Sigmoid colon (tissue), 7 donors: Measurements from ENCODE around the gene CRKL. TPM values are rescaled to one million over a fixed set of nuclear protein-coding genes. Genes with fewer than 3 reads are reported as not detected.

ENCODE experiments used
- DNase-seq: peaks from one replicate; pipeline ENCODE4 v3.0.0-alpha.2; 2019
- H3K27ac ChIP-seq, 4 donors: fragments of 200-600 bp; sonication (generic); one replicate each; pipeline ENCODE4 v1.5.1; 2016 to 2019; ENCODE audit warnings: mild to moderate bottlenecking in 1 of 4
- H3K27me3 ChIP-seq, 3 donors: fragments of 200-600 bp; sonication (generic); one replicate each; pipeline ENCODE4 v1.5.1; 2019; ENCODE audit warnings: mild to moderate bottlenecking in 1 of 3
- H3K36me3 ChIP-seq, 4 donors: fragments of 200-600 bp; sonication (generic); one replicate each; pipeline ENCODE4 v1.5.1; 2016 to 2019
- H3K4me1 ChIP-seq, 4 donors: fragments of 200-600 bp; sonication (generic); one replicate each; pipeline ENCODE4 v1.5.1; 2017 to 2019
- H3K4me3 ChIP-seq, 4 donors: fragments of 200-600 bp; sonication (generic); one replicate each; pipeline ENCODE4 v1.5.1; 2017 to 2019; ENCODE audit warnings: mild to moderate bottlenecking in 2 of 4, moderate library complexity in 1 of 4
- H3K9me3 ChIP-seq, 4 donors: fragments of 200-600 bp in 3 of 4; sonication (generic) in 3 of 4; one replicate each; pipeline versions ENCODE4 v1.5.1 to v1.6.1; 2013 to 2019
- CTCF ChIP-seq, 4 experiments: fragments of 450-650 bp in 3 of 4; fragments of 200-600 bp in 1 of 4; IDR thresholded peaks; one replicate each; pipeline ENCODE4 v1.5.1; 2016 to 2019; ENCODE audit warnings: antibody characterized with exemption in 4 of 4, mild to moderate bottlenecking in 3 of 4, moderate library complexity in 2 of 4
- EP300 ChIP-seq, 4 donors: sonication (generic); formaldehyde crosslinking; IDR thresholded peaks; one replicate each; pipeline ENCODE4 v1.6.1; 2017; ENCODE audit warnings: antibody characterized with exemption in 4 of 4
- POLR2A ChIP-seq, 2 donors: fragments of 450-650 bp; IDR thresholded peaks; one replicate each; pipeline ENCODE4 v1.6.1; 2016; ENCODE audit warnings: antibody characterized with exemption in 2 of 2, mild to moderate bottlenecking in 2 of 2, moderate library complexity in 2 of 2
- POLR2AphosphoS5 ChIP-seq, 4 donors: sonication (generic); formaldehyde crosslinking; IDR thresholded peaks; one replicate each; pipeline ENCODE4 v1.6.1; 2017; ENCODE audit warnings: antibody characterized with exemption in 4 of 4
- WGBS, 2 donors: extraction: QIAGEN DNeasy Blood & Tissue Kit; methylation state at CpG; one replicate each; pipeline ENCODE4 v1.1.7; 2013; 5-methylcytosine and 5-hydroxymethylcytosine counted together
- intact Hi-C: fragments of 100-400 bp; cut with DNase I; formaldehyde crosslinking; loops from one replicate; pipeline ENCODE4 v1.15.1; 2023
- polyA plus RNA-seq, 3 donors: library from polyadenylated mRNA; stranded (reverse); fragments of 200-250 nt; gene quantifications; one replicate each; pipeline ENCODE4 v1.2.3, GENCODE V29; 2013
- total RNA-seq, 4 donors: library from RNA; depleted of rRNA; stranded (reverse); fragments of >200 nt; gene quantifications; one replicate each; pipeline ENCODE4 v1.1.0, GENCODE V29; 2016
- donor health status: healthy with polysubstance abuse.
- donor health status: Bipolar disorder and iron deficiency.
- donor health status: healthy.

Gene CRKL
- total and polyA plus RNA-seq, 7 donors, result 16.8 to 37.1 (median 35.6) TPM

DNA sequence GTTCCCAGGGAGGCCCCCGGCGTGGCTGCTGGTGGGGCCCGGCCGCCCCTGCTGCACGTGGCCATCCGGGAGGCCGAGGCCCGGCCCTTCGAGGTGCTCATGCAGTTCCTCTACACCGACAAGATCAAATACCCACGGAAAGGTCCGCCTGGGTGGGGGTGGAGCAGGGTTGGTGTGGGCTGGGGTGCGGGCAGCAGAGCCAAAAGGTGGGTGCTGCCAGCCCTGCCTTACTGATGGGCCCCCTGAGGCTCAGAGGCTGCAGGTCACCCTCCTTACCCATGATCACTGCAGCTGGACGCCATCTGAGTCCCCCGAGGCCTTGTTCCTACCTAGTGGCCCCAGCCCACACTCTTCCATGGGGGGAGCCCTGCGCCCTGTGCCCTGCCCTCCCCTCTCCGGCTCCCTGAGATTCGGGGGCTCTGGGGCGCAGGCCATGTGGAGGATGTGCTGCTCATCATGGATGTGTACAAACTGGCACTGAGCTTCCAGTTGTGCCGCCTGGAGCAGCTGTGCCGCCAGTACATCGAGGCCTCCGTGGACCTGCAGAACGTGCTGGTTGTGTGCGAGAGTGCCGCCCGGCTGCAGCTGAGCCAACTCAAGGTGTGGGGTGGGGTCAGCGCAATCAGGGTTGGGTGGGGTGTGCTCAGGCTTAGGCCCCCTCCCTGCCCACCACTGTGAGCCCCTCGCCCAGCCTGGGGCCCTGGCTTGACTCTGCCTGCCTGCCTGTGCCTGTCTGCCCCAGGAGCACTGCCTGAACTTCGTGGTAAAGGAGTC, 77.1 kb downstream of the CRKL start:
- H3K36me3 ChIP-seq, result peaks cover 18 to 93% (median 31%) of the 10 kb centered on the region in 4 donors
- no peak overlapping the region for H3K4me3 ChIP-seq
- H3K4me1 ChIP-seq, result peaks cover 0 to 2% (median under 1%) of the 10 kb centered on the region in 4 donors
- DNase-seq, result peak; percentile 63
- intact Hi-C loops, result no loop called here
- H3K9me3 ChIP-seq, result no peaks in the 10 kb centered on the region
- WGBS, 2 donors, result 94 to 95% methylated on average over 30 of the region's 30 CpGs
- no peaks in the 10 kb centered on the region for H3K27me3 ChIP-seq
- TF ChIP-seq POLR2A (IDR thresholded peaks at IDR 0.05) (no peak), CTCF (IDR thresholded peaks at IDR 0.05) (no peak), EP300 (IDR thresholded peaks at IDR 0.05) (no peak), POLR2AphosphoS5 (IDR thresholded peaks at IDR 0.05) (no peak)
- H3K27ac ChIP-seq, result no peak overlapping the region

DNA sequence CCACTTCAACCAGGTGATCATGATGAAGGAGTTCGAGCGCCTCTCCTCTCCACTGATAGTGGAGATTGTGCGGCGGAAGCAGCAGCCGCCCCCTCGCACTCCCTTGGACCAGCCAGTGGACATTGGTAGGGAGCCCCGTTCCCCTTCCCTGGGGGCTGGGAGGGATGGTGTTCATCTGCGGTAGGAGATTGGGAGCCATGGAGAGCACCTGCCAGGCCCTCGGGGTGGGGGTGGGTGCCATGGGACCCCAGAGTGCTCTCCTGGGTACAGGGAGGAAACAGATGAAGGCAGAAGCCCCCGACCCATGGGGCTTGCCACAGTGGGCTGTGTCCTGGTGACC, 77.7 kb downstream of the CRKL start:
- TF ChIP-seq POLR2AphosphoS5 (IDR thresholded peaks at IDR 0.05) (peak in 1 of 4 donors; percentile 5), CTCF (IDR thresholded peaks at IDR 0.05) (no peak)
- WGBS, 2 donors, result 93 to 96% methylated on average over 10 of the region's 10 CpGs
- no peak for DNase-seq
- no peaks in the 10 kb centered on the region for H3K9me3 ChIP-seq
- H3K27me3 ChIP-seq, result no peaks in the 10 kb centered on the region
- H3K4me3 ChIP-seq, result no peak overlapping the region
- peaks cover 23 to 97% (median 37%) of the 10 kb centered on the region in 4 donors for H3K36me3 ChIP-seq
- peaks cover 0 to 8% (median 6%) of the 10 kb centered on the region in 4 donors for H3K4me1 ChIP-seq
- intact Hi-C loops, result no loop called here
- H3K27ac ChIP-seq, result no peak overlapping the region

DNA sequence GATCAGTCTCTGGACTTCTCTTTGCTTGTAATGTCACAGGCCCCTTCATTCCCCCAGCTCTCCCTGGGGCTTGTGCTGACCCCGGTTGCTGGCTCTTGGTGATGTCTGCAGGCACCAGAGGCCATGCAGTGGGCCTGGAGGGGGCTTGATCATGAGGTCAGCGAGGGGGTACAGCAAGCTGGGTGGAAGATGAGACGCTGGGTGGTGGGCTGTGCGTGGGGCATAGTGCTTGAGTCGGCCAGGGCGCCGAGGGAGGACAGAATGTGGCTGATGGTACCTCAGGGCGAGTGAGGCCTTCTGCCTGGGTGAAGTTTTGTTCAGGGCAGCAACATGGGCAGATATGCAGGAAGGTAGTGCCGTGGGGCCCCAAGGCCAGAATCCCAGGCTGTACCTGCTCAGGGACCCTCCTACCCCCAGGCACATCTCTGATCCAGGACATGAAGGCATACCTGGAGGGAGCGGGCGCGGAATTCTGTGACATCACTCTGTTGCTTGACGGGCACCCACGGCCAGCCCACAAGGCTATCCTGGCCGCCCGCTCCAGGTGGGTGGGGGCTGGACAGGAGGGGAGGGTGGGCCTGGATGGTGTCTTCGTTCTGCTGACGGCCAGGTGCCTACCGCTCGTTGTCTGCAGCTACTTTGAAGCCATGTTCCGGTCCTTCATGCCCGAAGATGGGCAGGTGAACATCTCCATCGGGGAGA, 78.3 kb downstream of the CRKL start:
- 93 to 94% methylated on average over 23 of the region's 23 CpGs for WGBS, 2 donors
- Histone ChIP-seq H3K4me1 (peaks cover 0 to 14% (median 12%) of the 10 kb centered on the region in 4 donors), H3K27ac (no peak overlapping the region), H3K4me3 (no peak overlapping the region), H3K9me3 (no peaks in the 10 kb centered on the region), H3K36me3 (peaks cover 29 to 97% (median 40%) of the 10 kb centered on the region in 4 donors), H3K27me3 (no peaks in the 10 kb centered on the region)
- peak; percentile 64 for DNase-seq
- no peak for TF ChIP-seq POLR2AphosphoS5 (IDR thresholded peaks at IDR 0.05)
- TF ChIP-seq EP300 (IDR thresholded peaks at IDR 0.05), result no peak
- TF ChIP-seq POLR2A (IDR thresholded peaks at IDR 0.05), result no peak
- no peak for TF ChIP-seq CTCF (IDR thresholded peaks at IDR 0.05)
- intact Hi-C loops, result no loop called here

- 95% methylated on average over 10 of the region's 10 CpGs for WGBS, 2 donors
- H3K4me1 ChIP-seq, result peaks cover 0 to 19% (median 17%) of the 10 kb centered on the region in 4 donors
- no peaks in the 10 kb centered on the region for H3K27me3 ChIP-seq
- TF ChIP-seq POLR2AphosphoS5 (IDR thresholded peaks at IDR 0.05) (no peak), EP300 (IDR thresholded peaks at IDR 0.05) (no peak), CTCF (IDR thresholded peaks at IDR 0.05) (no peak), POLR2A (IDR thresholded peaks at IDR 0.05) (no peak)
- H3K9me3 ChIP-seq, result no peaks in the 10 kb centered on the region
- no peak overlapping the region for H3K4me3 ChIP-seq
- H3K36me3 ChIP-seq, result peaks cover 30 to 91% (median 40%) of the 10 kb centered on the region in 4 donors
- intact Hi-C loops, result no loop called here
- no peak for DNase-seq
- H3K27ac ChIP-seq, result no peak overlapping the region
Observed at GRCh38 chr22:20996031-20996410, 78.8 kb downstream of the CRKL start.
